Fibroblast of lung (primary cell): ENCODE results near the gene STX8.

Source experiments
- EZH2 ChIP-seq: IDR thresholded peaks from 2 replicates; pipeline ENCODE4 v1.5.1; 2012; ENCODE audit warnings: low read length, control low read depth, mild to moderate bottlenecking; ENCODE audit errors: missing control alignments
- TF ChIP-seq, protein P1 (sequence below), 2 donors: IDR thresholded peaks in 1 of 2; conservative IDR thresholded peaks in 1 of 2; 1 replicate in 1 of 2; 2 replicates in 1 of 2; pipeline ENCODE4 v1.5.1; 2011 to 2012; ENCODE audit warnings: low read length in 2 of 2, control low read depth in 1 of 2, inconsistent platforms in 1 of 2, low read depth in 1 of 2, mild to moderate bottlenecking in 1 of 2

DNA sequence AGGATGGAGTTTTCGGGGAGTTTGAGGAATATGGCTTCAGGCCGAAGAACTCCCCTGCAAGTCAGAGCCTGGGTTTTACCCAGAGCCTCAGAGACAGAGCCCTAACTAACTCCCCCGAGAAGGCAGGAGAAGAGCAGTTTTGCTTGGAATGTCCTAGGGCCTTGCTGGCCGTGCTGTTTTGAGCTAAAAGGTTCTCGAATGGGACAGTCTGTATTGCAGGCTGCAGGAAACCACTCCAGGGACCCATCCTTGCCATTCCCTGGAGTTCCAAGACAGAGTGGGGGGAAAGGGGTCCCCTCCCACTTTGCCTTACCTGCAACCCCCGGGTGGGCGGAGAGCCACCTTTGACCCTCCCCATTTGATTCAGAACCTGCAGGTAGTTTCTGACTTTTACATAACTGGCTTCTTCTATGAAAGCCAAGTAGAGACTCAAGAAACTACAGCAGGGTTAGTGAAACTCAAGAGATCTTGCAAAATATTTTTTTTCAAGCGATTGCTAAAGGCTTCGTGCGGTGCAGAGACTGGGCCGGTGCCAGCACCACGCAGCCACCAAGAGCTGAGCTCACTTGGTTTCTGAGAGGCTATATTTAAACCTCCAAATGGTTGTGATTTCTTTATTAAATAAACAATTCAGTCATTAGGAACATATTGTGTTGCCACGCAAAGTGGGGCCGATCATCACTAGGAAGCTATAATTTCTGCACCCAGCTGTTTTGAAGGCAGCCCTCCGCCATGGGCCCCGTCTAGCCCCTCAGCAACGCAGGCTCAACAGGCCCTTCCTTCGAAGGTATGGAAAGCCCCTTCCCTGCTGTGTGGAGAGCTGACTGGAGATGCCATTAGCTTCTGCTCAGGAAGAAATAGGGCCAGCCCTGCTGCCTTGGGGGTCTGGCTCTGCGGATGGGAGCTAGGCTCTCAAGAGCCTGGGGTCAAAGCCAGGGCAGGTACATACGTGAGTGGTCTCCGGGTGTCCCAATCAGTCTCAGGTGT, 331.3 kb downstream of the STX8 start:
- TF ChIP-seq, protein P1, sequence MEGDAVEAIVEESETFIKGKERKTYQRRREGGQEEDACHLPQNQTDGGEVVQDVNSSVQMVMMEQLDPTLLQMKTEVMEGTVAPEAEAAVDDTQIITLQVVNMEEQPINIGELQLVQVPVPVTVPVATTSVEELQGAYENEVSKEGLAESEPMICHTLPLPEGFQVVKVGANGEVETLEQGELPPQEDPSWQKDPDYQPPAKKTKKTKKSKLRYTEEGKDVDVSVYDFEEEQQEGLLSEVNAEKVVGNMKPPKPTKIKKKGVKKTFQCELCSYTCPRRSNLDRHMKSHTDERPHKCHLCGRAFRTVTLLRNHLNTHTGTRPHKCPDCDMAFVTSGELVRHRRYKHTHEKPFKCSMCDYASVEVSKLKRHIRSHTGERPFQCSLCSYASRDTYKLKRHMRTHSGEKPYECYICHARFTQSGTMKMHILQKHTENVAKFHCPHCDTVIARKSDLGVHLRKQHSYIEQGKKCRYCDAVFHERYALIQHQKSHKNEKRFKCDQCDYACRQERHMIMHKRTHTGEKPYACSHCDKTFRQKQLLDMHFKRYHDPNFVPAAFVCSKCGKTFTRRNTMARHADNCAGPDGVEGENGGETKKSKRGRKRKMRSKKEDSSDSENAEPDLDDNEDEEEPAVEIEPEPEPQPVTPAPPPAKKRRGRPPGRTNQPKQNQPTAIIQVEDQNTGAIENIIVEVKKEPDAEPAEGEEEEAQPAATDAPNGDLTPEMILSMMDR (conservative IDR thresholded peaks at IDR 0.05 in 1 of 2, IDR thresholded peaks at IDR 0.05 in 1 of 2; ENCODE audit: low read depth in 1 of 2, low read length in 2 of 2), result no peak
- no peak for TF ChIP-seq EZH2
